Bronchial epithelial cell (primary cell): ENCODE data around the gene KCNG3. TPM values are rescaled to one million over a fixed set of nuclear protein-coding genes. Genes with fewer than 3 reads are reported as not detected.

Source experiments
- DNase-seq: peaks from one replicate; pipeline ENCODE4 v3.0.0-alpha.2; 2010; ENCODE audit warnings: low read depth
- FAIRE-seq: peaks from 2 replicates; lab custom pipeline; 2011; peaks lifted over from hg19 to GRCh38; lab: Jason Lieb, UNC
- H3K27me3 ChIP-seq: 2 replicates; pipeline ENCODE4 v1.5.1; 2011; ENCODE audit warnings: low read length; ENCODE audit not compliant: control insufficient read depth, insufficient read depth
- H3K36me3 ChIP-seq: 2 replicates; pipeline ENCODE4 v1.5.1; 2011; ENCODE audit warnings: low read length; ENCODE audit not compliant: control insufficient read depth, insufficient read depth
- H3K4me3 ChIP-seq: 2 replicates; pipeline ENCODE4 v1.5.1; 2011; ENCODE audit warnings: mild to moderate bottlenecking, low read depth, low read length, control low read depth
- total RNA-seq: library from RNA; depleted of rRNA; stranded (reverse); fragments of >200 nt; gene quantifications from 2 replicates; pipeline ENCODE4 v1.2.1, GENCODE V29; 2014
- TF ChIP-seq, protein P1 (sequence below): IDR thresholded peaks from 2 replicates; pipeline ENCODE4 v1.5.1; 2011; ENCODE audit warnings: mild to moderate bottlenecking, moderate library complexity, low read length, control low read depth, inconsistent platforms; ENCODE audit not compliant: insufficient read depth, severe bottlenecking

KCNG3 gene
- total RNA-seq, 1 donor from 2014 or later: not detected

DNA sequence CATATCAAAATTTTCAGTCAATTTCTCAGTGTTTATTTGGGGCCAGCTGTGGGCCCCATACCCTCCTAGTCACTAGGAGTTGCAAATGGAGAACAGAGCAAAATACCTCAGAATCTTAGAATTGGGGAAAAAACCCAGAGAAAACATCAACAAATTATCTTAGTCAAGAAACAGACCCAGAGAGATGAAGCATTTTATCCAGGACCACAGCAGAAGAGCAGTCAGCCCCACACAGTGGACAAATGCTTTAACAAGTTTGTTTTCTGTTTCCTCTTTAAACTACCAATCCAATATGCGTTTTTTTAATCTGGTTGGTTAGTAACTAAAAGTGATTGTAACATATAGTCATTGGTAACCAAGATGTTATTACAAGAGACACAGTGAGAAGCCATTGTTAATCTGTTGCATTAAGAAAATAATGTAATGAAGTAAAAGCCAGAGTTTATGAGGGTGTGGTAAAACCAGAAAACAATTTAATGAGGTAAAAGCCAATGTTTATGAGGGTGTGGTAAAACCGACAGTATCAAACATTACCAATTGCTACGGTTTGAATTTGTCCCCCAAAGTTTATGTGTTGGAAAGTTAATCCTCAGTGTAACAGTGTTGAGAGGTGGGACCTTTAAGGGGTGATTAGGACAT lies 72.1 kb downstream of the KCNG3 start:
- DNase-seq (no peak), FAIRE-seq (no peak)
- Histone ChIP-seq H3K27me3 (peaks cover 1% of the 10 kb centered on the region), H3K36me3 (no peaks in the 10 kb centered on the region), H3K4me3 (no peak overlapping the region)
- TF ChIP-seq, protein P1, sequence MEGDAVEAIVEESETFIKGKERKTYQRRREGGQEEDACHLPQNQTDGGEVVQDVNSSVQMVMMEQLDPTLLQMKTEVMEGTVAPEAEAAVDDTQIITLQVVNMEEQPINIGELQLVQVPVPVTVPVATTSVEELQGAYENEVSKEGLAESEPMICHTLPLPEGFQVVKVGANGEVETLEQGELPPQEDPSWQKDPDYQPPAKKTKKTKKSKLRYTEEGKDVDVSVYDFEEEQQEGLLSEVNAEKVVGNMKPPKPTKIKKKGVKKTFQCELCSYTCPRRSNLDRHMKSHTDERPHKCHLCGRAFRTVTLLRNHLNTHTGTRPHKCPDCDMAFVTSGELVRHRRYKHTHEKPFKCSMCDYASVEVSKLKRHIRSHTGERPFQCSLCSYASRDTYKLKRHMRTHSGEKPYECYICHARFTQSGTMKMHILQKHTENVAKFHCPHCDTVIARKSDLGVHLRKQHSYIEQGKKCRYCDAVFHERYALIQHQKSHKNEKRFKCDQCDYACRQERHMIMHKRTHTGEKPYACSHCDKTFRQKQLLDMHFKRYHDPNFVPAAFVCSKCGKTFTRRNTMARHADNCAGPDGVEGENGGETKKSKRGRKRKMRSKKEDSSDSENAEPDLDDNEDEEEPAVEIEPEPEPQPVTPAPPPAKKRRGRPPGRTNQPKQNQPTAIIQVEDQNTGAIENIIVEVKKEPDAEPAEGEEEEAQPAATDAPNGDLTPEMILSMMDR: no peak

DNA sequence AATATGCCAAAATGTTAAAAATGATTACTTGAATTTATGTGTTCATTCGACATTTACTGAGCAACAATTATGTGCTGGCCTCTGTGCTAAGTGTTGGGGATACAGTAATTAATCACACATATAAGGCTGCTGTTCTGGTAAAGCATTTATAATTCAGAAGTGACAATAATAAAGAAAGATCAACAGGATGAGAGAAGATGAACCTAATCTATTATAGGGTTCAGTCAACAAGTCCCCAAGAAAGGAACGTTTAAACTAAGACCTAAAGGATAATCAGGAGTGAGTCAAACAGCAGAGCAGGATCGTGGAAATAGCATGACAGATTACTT lies 72.7 kb downstream of the KCNG3 start:
- no peaks in the 10 kb centered on the region for H3K36me3 ChIP-seq
- H3K4me3 ChIP-seq: no peak overlapping the region
- FAIRE-seq (no peak), DNase-seq (no peak)
- peaks cover 1% of the 10 kb centered on the region for H3K27me3 ChIP-seq
- TF ChIP-seq, protein P1: no peak

DNA sequence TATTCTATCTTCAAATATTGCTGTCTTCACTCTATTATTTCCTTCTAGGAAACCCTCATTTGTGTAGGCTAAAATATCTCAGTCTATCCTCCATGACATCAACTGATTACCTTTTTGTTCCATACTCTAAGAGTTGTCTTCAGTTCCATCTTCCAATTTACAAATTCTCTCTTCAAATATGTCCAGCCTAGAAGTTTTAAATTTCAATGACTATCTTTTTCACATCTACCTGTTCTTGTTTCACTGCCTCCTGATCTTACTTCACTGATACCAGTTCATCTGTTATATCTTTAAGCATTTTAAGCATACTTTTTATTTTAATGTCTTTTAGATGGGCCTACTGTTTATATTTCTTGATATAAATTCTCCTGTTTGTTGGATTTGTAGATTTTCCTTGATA lies 79.1 kb downstream of the KCNG3 start:
- FAIRE-seq (no peak), DNase-seq (no peak)
- no peaks in the 10 kb centered on the region for H3K36me3 ChIP-seq
- no peak overlapping the region for H3K4me3 ChIP-seq
- TF ChIP-seq, protein P1: no peak
- H3K27me3 ChIP-seq: no peaks in the 10 kb centered on the region

DNA sequence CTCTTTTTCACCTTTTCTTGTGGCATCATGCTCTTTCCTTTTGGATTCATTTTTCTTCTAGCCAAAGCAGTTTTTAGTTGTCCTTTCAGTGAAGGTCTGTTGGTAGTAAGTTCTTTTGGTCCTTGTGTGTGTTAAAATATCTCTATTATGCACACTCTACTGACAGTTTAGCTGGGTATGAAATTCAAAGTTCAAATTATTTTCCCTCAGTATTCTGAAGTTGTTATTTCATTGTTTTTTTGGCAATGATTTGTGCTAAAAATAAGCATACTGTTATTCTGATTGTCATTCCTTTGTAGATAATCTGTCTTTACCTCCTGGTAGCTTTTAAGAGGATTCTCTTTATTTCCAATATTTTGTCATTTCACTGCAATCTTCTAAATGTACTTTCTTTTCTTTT lies 79.6 kb downstream of the KCNG3 start:
- H3K27me3 ChIP-seq: no peaks in the 10 kb centered on the region
- no peak for FAIRE-seq
- no peaks in the 10 kb centered on the region for H3K36me3 ChIP-seq
- H3K4me3 ChIP-seq: no peak overlapping the region
- no peak for DNase-seq
- TF ChIP-seq, protein P1: no peak

DNA sequence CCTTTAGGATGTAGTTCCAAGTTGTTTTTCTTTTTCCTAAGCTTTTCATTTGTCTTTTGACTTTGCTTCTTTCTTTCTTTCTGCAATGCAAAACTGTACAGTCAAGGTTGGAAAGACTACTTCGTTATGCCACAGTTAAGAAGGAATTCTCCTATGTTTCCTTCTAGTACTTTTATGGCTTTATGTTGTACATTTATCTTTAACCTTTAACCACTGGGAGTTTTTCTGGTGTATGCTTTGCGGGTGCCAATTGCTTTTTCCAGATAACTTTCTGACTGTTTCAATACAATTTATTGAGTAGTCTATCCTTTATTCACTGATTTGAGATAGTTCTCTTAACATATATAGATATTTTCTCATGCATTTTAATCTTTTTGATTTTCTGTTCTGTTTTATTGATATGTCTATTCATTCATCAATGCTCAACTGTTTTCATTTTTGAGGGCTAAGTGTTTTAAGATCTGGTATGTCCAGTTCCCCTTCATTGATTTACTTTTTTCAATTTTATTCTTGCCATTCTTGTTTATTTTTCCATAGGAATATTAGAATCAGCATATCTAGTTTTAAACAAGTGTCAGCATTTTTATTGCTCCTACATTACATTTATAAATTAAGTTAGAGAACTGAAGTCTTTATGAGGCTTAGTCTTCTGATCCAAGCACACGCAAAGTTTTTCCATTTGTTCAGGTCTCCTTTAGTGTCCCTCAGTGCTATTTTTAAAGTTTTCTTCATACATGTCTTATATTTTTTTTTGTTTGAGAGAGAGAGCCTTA lies 82.9 kb downstream of the KCNG3 start:
- no peaks in the 10 kb centered on the region for H3K27me3 ChIP-seq
- no peak for FAIRE-seq
- no peak for DNase-seq
- TF ChIP-seq, protein P1: no peak
- H3K4me3 ChIP-seq: no peak overlapping the region
- no peaks in the 10 kb centered on the region for H3K36me3 ChIP-seq
